HG02763 (cell line): ENCODE data around the gene MEIOB.
"Not testable (repeated sequence)": the region's sequence is repeated elsewhere in the genome, so short reads cannot be mapped to it uniquely, and the experiment has no call there.

Source experiments
- ATAC-seq: cut with Tn5 transposase; IDR thresholded peaks from one replicate; pipeline ENCODE4 v1.9.1; 2021; ENCODE audit warnings: mild to moderate bottlenecking, moderate library complexity; ENCODE audit not compliant: unreplicated experiment

MEIOB gene

GRCh38 chr16:1871974-1872635 lies at the start of gene MEIOB:
Gene MEIOB (minus strand): TSS chr16:1872164. CDS start chr16:1868175, 3,989 bp downstream.
- no peak for ATAC-seq

GRCh38 chr16:1920727-1921171 lies 48.8 kb upstream of the MEIOB start:
- no peak for ATAC-seq

- not testable (repeated sequence) for ATAC-seq
Observed at GRCh38 chr16:1920122-1920521, 48.2 kb upstream of the MEIOB start.

GRCh38 chr16:1919327-1919998 lies 47.5 kb upstream of the MEIOB start:
- ATAC-seq, result no peak

GRCh38 chr16:1918351-1919326 lies 46.7 kb upstream of the MEIOB start, which contains the start of gene HS3ST6:
Gene HS3ST6 (minus strand): TSS chr16:1918415. CDS start chr16:1918323, 92 bp downstream.
- no peak for ATAC-seq

GRCh38 chr16:1917665-1918350 lies 45.8 kb upstream of the MEIOB start:
- no peak for ATAC-seq

- ATAC-seq, result no peak
Observed at GRCh38 chr16:1917056-1917664, 45.2 kb upstream of the MEIOB start.

- no peak for ATAC-seq
Observed at GRCh38 chr16:1916640-1916990, 44.7 kb upstream of the MEIOB start.

GRCh38 chr16:1915732-1916639 lies 44.0 kb upstream of the MEIOB start:
- no peak for ATAC-seq

- ATAC-seq, result no peak
Observed at GRCh38 chr16:1914988-1915387, 43.0 kb upstream of the MEIOB start.

- ATAC-seq, result no peak
Observed at GRCh38 chr16:1914084-1914608, 42.2 kb upstream of the MEIOB start.

GRCh38 chr16:1913327-1914083 lies 41.5 kb upstream of the MEIOB start:
- no peak for ATAC-seq

GRCh38 chr16:1912215-1912543 lies 40.2 kb upstream of the MEIOB start:
- no peak for ATAC-seq

- ATAC-seq, result no peak
Observed at GRCh38 chr16:1911467-1912214, 39.7 kb upstream of the MEIOB start.

- ATAC-seq, result no peak
Observed at GRCh38 chr16:1909561-1910231, 37.7 kb upstream of the MEIOB start.

- ATAC-seq, result no peak
Observed at GRCh38 chr16:1908983-1909382, 37.0 kb upstream of the MEIOB start.

GRCh38 chr16:1908184-1908583 lies 36.2 kb upstream of the MEIOB start:
- no peak for ATAC-seq
